Sigmoid colon (tissue), 3 donors: ENCODE measurements around the gene NAXE.
"Not testable (repeated sequence)": the region's sequence is repeated elsewhere in the genome, so short reads cannot be mapped to it uniquely, and the experiment has no call there.

Source experiments
- CTCF ChIP-seq, 4 experiments: fragments of 450-650 bp in 3 of 4; fragments of 200-600 bp in 1 of 4; IDR thresholded peaks; one replicate each; pipeline ENCODE4 v1.5.1; 2016 to 2019; ENCODE audit warnings: antibody characterized with exemption in 4 of 4, mild to moderate bottlenecking in 3 of 4, moderate library complexity in 2 of 4
- POLR2A ChIP-seq, 2 donors: fragments of 450-650 bp; IDR thresholded peaks; one replicate each; pipeline ENCODE4 v1.6.1; 2016; ENCODE audit warnings: antibody characterized with exemption in 2 of 2, mild to moderate bottlenecking in 2 of 2, moderate library complexity in 2 of 2

GRCh38 chr1:156587927-156588326 is 3.6 kb upstream of the NAXE start:
- TF ChIP-seq CTCF, POLR2A (IDR thresholded peaks at IDR 0.05): not testable (repeated sequence)
